Osteoblast (primary cell): ENCODE results near the gene GTF2H2C. TPM values are rescaled to one million over a fixed set of nuclear protein-coding genes. Genes with fewer than 3 reads are reported as not detected.
"Not testable (repeated sequence)": the region's sequence is repeated elsewhere in the genome, so short reads cannot be mapped to it uniquely, and the experiment has no call there.

Experiments used
- DNase-seq: peaks from one replicate; pipeline ENCODE4 v3.0.0; 2011; ENCODE audit warnings: low spot score, mixed read lengths; ENCODE audit not compliant: insufficient read length; ENCODE audit errors: missing footprints
- H2AFZ ChIP-seq: 2 replicates; pipeline ENCODE4 v1.6.0; 2011; ENCODE audit warnings: mild to moderate bottlenecking, low read length
- H3K27ac ChIP-seq: 2 replicates; pipeline ENCODE4 v1.5.1; 2011; ENCODE audit warnings: mild to moderate bottlenecking, low read depth, low read length, moderate library complexity
- H3K27me3 ChIP-seq: 2 replicates; pipeline ENCODE4 v1.6.0; 2012; ENCODE audit warnings: mild to moderate bottlenecking, control low read depth, inconsistent platforms, low read length, moderate library complexity; ENCODE audit not compliant: insufficient read depth
- H3K36me3 ChIP-seq: 2 replicates; pipeline ENCODE4 v1.5.1; 2011; ENCODE audit warnings: mild to moderate bottlenecking, low read length, control low read depth, moderate library complexity; ENCODE audit not compliant: insufficient read depth
- H3K4me1 ChIP-seq: 2 replicates; pipeline ENCODE4 v1.5.1; 2011; ENCODE audit warnings: mild to moderate bottlenecking, low read length, control low read depth, moderate library complexity; ENCODE audit not compliant: insufficient read depth
- H3K4me2 ChIP-seq: 2 replicates; pipeline ENCODE4 v1.6.0; 2011; ENCODE audit warnings: mild to moderate bottlenecking, low read length; ENCODE audit not compliant: insufficient read depth
- H3K4me3 ChIP-seq: fragments of 200-600 bp; sonication (generic); 3 replicates; pipeline ENCODE4 v1.5.1; 2012; ENCODE audit warnings: mild to moderate bottlenecking, low read length, inconsistent platforms; ENCODE audit not compliant: insufficient read depth
- H3K79me2 ChIP-seq: 2 replicates; pipeline ENCODE4 v1.6.0; 2012; ENCODE audit warnings: mild to moderate bottlenecking, low read length, control low read depth, inconsistent platforms; ENCODE audit not compliant: insufficient read depth
- H3K9me3 ChIP-seq: 2 replicates; pipeline ENCODE4 v1.5.1; 2011; ENCODE audit warnings: low read depth, low read length, control low read depth
- H4K20me1 ChIP-seq: 2 replicates; pipeline ENCODE4 v1.6.0; 2012; ENCODE audit warnings: mild to moderate bottlenecking, low read length, control low read depth; ENCODE audit not compliant: insufficient read depth
- total RNA-seq: library from RNA; depleted of rRNA; stranded (reverse); fragments of >200 nt; gene quantifications from 2 replicates; pipeline ENCODE4 v1.2.3, GENCODE V29; 2012
- TF ChIP-seq, protein P1 (sequence below): IDR thresholded peaks from 2 replicates; pipeline ENCODE4 v1.5.1; 2011; ENCODE audit warnings: mild to moderate bottlenecking, low read depth, low read length, moderate library complexity; ENCODE audit errors: extremely low read depth

Gene GTF2H2C
- total RNA-seq, 1 donor: 38.7 TPM

- Histone ChIP-seq H2AFZ (no peak overlapping the region), H4K20me1 (no peaks in the 10 kb centered on the region), H3K4me2 (no peak overlapping the region), H3K36me3 (no peaks in the 10 kb centered on the region), H3K79me2 (no peaks in the 10 kb centered on the region), H3K27ac (no peak overlapping the region), H3K27me3 (peaks cover 47% of the 10 kb centered on the region), H3K4me3 (no peak overlapping the region), H3K4me1 (no peaks in the 10 kb centered on the region), H3K9me3 (no peaks in the 10 kb centered on the region)
- TF ChIP-seq, protein P1, sequence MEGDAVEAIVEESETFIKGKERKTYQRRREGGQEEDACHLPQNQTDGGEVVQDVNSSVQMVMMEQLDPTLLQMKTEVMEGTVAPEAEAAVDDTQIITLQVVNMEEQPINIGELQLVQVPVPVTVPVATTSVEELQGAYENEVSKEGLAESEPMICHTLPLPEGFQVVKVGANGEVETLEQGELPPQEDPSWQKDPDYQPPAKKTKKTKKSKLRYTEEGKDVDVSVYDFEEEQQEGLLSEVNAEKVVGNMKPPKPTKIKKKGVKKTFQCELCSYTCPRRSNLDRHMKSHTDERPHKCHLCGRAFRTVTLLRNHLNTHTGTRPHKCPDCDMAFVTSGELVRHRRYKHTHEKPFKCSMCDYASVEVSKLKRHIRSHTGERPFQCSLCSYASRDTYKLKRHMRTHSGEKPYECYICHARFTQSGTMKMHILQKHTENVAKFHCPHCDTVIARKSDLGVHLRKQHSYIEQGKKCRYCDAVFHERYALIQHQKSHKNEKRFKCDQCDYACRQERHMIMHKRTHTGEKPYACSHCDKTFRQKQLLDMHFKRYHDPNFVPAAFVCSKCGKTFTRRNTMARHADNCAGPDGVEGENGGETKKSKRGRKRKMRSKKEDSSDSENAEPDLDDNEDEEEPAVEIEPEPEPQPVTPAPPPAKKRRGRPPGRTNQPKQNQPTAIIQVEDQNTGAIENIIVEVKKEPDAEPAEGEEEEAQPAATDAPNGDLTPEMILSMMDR: no peak
- no peak for DNase-seq
Measured at GRCh38 chr5:69528609-69529008, 31.4 kb upstream of the GTF2H2C start.

DNA sequence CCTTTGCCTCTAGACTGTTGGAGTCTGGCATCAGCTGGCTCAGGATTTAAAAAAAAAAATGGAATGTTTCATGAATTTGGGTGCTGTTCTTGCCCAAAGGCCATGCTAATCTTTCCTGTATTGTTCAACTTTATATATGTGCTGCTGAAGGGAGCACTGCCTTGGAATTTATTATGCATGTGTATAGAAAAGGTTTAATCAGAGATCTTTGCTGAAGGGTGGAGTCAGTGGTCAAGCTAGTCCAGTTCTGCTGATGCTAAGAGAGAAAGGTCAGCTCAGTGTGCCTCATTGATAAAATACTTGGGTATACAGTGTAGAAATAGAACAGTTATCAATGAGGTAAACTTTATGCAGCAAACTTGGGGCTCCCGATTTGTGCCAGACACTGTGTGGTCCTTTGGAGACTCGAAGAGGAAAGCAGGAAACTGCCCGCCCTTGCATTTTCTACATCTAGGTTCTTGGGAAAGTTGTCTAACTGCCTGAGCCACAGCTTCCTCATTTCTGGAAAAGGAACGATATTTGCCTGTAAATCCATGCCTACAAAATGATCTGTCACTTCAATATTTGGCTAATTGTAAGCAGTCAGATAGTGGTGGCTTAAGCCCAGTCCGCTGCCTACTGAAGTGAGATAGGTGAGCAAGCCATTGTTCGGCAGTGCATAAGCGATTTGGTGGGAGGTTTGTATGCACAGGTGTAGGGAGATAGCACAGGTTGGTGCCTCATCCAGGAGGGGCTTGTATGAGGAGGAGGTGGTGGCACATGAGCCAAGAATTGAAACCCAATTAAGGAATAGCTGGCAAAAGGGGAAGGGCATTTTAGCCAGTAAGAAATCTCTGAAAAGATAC is 29.2 kb upstream of the GTF2H2C start:
- no peaks in the 10 kb centered on the region for H3K79me2 ChIP-seq
- no peaks in the 10 kb centered on the region for H3K9me3 ChIP-seq
- H3K27me3 ChIP-seq: peaks cover 47% of the 10 kb centered on the region
- no peaks in the 10 kb centered on the region for H3K4me1 ChIP-seq
- DNase-seq: no peak
- no peak overlapping the region for H3K4me3 ChIP-seq
- no peak overlapping the region for H3K4me2 ChIP-seq
- no peaks in the 10 kb centered on the region for H4K20me1 ChIP-seq
- no peak overlapping the region for H3K27ac ChIP-seq
- H3K36me3 ChIP-seq: no peaks in the 10 kb centered on the region
- H2AFZ ChIP-seq: no peak overlapping the region
- TF ChIP-seq, protein P1: no peak

- no peaks in the 10 kb centered on the region for H3K36me3 ChIP-seq
- H3K9me3 ChIP-seq: no peaks in the 10 kb centered on the region
- no peak overlapping the region for H2AFZ ChIP-seq
- no peak overlapping the region for H3K4me2 ChIP-seq
- no peak overlapping the region for H3K4me3 ChIP-seq
- TF ChIP-seq, protein P1: no peak
- H3K79me2 ChIP-seq: no peaks in the 10 kb centered on the region
- no peak for DNase-seq
- no peaks in the 10 kb centered on the region for H3K4me1 ChIP-seq
- no peak overlapping the region for H3K27ac ChIP-seq
- H4K20me1 ChIP-seq: no peaks in the 10 kb centered on the region
- peaks cover 47% of the 10 kb centered on the region for H3K27me3 ChIP-seq
Measured at GRCh38 chr5:69531406-69531801, 28.6 kb upstream of the GTF2H2C start.

- H3K79me2 ChIP-seq, H3K4me3 ChIP-seq, H3K36me3 ChIP-seq, H3K9me3 ChIP-seq, H2AFZ ChIP-seq, H3K27ac ChIP-seq, H3K27me3 ChIP-seq, DNase-seq, H3K4me1 ChIP-seq, H4K20me1 ChIP-seq, H3K4me2 ChIP-seq: not testable (repeated sequence)
Measured at GRCh38 chr5:69537911-69538310, 22.1 kb upstream of the GTF2H2C start.

GRCh38 chr5:69538735-69539134 is 21.3 kb upstream of the GTF2H2C start:
- H3K4me2 ChIP-seq, H3K36me3 ChIP-seq, H3K79me2 ChIP-seq, H4K20me1 ChIP-seq, H3K27ac ChIP-seq, H3K4me3 ChIP-seq, H2AFZ ChIP-seq, H3K4me1 ChIP-seq, DNase-seq, H3K9me3 ChIP-seq, H3K27me3 ChIP-seq: not testable (repeated sequence)

- not testable (repeated sequence) for H3K4me1 ChIP-seq, H3K4me3 ChIP-seq, H3K4me2 ChIP-seq, H3K27me3 ChIP-seq, H3K79me2 ChIP-seq, H3K9me3 ChIP-seq, H3K27ac ChIP-seq, H2AFZ ChIP-seq, DNase-seq, H4K20me1 ChIP-seq, H3K36me3 ChIP-seq
Measured at GRCh38 chr5:69541347-69541746, 18.6 kb upstream of the GTF2H2C start.
